ENCODE results near the gene KRTAP19-8.

KRTAP19-8 gene

DNA sequence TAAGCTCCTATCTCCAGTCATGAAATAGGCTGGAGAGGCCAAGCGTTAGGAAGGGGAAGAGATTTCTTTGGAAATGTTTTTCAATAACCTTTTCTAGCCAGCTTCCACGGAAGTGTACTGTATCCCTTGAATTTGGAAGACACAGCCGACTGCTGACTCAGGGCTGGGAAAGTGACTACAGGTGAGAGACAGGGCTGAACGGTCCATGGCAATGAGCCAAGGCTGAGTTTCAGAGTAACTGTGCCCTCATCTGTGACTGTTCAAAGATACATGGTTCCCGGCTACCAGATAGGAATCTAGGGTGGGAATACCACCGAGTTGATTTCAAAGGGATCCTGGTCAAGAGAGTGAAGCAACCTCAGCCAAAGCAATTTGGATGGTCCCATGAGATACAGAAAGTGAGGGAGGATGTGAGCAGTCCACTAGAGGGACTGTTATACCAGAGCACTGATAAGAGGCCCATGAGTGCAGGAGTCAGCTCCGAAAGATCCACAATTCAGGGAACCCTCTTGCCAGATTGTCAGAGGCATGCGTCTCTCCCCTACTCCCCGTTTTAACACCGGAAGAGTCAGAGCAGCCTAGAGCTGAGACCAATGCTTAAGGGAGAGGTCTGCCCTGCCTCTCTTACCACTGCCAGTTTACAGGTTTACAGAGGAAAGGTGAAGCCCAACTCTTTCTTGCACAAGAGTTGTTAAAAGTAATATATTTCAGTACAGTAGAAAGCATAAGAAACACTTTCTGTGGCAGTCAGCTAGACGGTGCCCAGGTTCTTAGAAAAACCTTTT is 3.2 kb upstream of the KRTAP19-8 start:
- peak overlapping the region; percentile 1 for H3K4me3 ChIP-seq (ENCODE audit: low read depth, low read length)
- TF ChIP-seq, protein P1, sequence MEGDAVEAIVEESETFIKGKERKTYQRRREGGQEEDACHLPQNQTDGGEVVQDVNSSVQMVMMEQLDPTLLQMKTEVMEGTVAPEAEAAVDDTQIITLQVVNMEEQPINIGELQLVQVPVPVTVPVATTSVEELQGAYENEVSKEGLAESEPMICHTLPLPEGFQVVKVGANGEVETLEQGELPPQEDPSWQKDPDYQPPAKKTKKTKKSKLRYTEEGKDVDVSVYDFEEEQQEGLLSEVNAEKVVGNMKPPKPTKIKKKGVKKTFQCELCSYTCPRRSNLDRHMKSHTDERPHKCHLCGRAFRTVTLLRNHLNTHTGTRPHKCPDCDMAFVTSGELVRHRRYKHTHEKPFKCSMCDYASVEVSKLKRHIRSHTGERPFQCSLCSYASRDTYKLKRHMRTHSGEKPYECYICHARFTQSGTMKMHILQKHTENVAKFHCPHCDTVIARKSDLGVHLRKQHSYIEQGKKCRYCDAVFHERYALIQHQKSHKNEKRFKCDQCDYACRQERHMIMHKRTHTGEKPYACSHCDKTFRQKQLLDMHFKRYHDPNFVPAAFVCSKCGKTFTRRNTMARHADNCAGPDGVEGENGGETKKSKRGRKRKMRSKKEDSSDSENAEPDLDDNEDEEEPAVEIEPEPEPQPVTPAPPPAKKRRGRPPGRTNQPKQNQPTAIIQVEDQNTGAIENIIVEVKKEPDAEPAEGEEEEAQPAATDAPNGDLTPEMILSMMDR (IDR thresholded peaks at IDR 0.05; ENCODE audit: borderline replicate concordance, insufficient read depth, low read depth, low read length), result peak; percentile 34; the same call in 1 of the 2 replicates

DNA sequence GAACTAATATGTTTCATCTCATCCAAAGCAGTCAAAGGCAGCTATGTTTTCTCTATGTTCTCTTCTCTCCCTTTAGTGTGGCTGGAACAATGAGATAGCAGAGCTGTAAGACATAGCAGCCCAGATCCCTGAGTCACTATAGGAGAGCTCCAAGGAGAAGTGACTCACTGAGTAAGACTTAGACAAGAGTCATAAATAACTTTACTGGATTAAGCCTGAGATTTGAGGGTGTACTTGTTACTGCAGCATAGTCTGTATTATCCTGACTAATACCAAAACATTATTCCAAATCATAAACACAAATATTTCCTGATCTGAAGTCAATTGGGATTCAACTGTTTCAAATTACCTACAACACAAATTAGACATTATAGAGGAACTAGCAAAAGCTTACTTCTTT is 3.9 kb downstream of the KRTAP19-8 start:
- TF ChIP-seq, protein P1 (IDR thresholded peaks at IDR 0.05; ENCODE audit: borderline replicate concordance, insufficient read depth, low read depth, low read length), result no peak
- H3K4me3 ChIP-seq (ENCODE audit: low read depth, low read length), result no peak overlapping the region

DNA sequence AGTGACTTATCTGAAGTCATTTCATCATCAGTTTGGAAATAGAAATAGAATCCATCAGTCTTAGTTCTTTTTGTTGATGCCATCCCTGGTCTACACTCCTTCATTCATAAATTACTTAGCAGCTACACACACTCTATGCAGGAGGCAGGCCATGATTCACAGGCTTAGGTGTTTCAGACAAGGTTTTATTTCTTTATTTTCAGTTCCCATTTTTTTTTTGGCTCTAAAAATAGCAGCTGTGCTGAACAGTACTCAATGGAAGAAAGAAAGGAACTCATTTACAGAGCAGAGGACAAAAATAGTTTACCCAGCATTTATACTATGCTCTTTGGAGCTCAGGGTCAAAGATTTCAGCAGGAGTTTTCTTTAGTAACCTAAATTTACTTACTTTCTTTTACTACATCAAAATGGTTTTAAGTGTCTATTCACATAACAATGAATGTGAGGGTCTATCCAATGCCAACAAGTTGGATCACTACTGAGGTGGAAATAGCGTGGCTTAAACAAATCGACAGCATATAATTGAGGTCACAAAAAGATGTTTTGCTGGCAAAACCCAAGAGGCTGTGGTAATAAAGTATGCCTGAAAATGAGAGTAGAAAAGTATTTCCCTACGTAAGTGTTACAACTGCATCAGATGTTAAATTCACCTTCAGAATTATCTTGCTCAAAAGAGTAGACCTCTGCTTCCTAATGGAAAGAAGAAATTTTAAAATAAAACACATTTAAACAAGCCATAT is 7.7 kb downstream of the KRTAP19-8 start:
- H3K4me3 ChIP-seq (ENCODE audit: low read depth, low read length), result no peak overlapping the region
- TF ChIP-seq, protein P1 (IDR thresholded peaks at IDR 0.05; ENCODE audit: borderline replicate concordance, insufficient read depth, low read depth, low read length), result no peak

DNA sequence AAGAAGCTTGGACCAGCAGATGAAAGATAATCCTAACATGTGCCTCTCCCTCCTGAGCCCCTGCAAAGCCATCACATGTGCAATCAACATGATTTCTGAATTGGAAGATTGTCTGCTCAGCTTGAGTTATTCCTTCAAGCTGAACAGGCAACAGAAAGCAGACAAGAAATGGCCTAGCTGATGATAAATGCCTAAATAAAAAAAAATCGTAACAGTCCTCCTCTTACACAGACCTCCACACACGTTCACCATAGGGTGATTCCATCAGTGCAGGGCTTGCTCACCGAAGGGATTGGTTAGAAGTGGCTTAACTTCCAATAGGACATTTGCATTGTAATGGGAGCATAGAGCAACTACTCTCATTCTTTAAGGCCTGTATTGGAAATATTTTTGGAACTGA is 14.6 kb downstream of the KRTAP19-8 start:
- no peak overlapping the region for H3K4me3 ChIP-seq (ENCODE audit: low read depth, low read length)
- TF ChIP-seq, protein P1 (IDR thresholded peaks at IDR 0.05; ENCODE audit: borderline replicate concordance, insufficient read depth, low read depth, low read length), result no peak

DNA sequence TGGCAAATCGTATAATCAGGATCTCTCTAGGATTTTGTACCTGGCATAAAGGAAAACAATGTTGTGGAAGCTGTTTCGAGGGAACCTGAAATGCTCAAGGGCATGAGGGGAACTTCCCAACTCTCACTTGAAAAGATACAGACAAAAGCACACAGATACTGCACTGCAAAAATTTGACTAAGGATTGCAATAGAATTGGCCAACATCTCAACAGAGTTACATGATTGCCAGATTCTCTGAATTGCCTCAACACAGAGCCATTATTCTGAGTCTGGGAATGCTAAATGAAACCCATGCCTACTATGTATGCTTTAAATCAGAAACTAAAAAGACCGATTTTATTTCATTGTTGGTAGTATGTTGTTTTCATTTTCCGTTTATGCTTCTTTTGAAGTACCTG is 16.0 kb downstream of the KRTAP19-8 start:
- TF ChIP-seq, protein P1 (IDR thresholded peaks at IDR 0.05; ENCODE audit: borderline replicate concordance, insufficient read depth, low read depth, low read length), result no peak
- H3K4me3 ChIP-seq (ENCODE audit: low read depth, low read length), result no peak overlapping the region

DNA sequence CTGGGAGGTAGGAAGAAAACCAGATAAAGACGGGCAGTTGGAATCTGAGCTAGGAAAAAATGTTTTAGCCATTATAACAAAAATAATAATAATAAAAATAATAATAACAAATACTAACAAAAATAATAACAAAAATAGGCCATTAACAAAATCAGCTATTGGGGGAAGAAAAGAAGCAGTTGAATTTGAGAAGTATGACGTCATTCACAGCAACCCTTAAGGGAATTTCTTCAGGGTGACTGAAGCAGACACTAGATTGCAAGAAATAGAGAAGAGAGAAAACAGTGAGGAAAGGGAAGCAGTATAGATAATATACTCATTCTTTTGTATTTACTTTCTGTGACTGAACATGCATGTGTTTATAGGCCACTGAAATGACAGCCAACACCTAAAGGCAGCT is 20.0 kb downstream of the KRTAP19-8 start:
- H3K4me3 ChIP-seq (ENCODE audit: low read depth, low read length), result no peak overlapping the region
- TF ChIP-seq, protein P1 (IDR thresholded peaks at IDR 0.05; ENCODE audit: borderline replicate concordance, insufficient read depth, low read depth, low read length), result no peak
